HepG2 (cell line): ENCODE measurements around the gene MADD.

Source experiments
- ARID2 ChIP-seq: sonication (generic); formaldehyde crosslinking; IDR thresholded peaks from 2 replicates; pipeline ENCODE4 v1.8.1; 2022; ENCODE audit warnings: mild to moderate bottlenecking, missing genetic modification reagents, borderline replicate concordance
- ATF7 ChIP-seq, 2 experiments: fragments of 450-650 bp in 1 of 2; sonication (generic) in 1 of 2; formaldehyde crosslinking in 1 of 2; IDR thresholded peaks; 2 replicates each; pipeline versions ENCODE4 v1.4.0 to v1.6.1; 2016 to 2020; ENCODE audit warnings: antibody characterized with exemption in 1 of 2, mild to moderate bottlenecking in 1 of 2, missing genetic modification reagents in 1 of 2
- MAFG ChIP-seq: sonication (generic); formaldehyde crosslinking; IDR thresholded peaks from 2 replicates; pipeline ENCODE4 v1.5.1; 2020; ENCODE audit warnings: mild to moderate bottlenecking, missing genetic modification reagents
- MXI1 ChIP-seq: IDR thresholded peaks from 3 replicates; pipeline ENCODE4 v1.6.1; 2012; ENCODE audit warnings: low read depth, low read length, inconsistent platforms, borderline replicate concordance
- NR2C2 ChIP-seq: sonication (generic); formaldehyde crosslinking; IDR thresholded peaks from 2 replicates; pipeline ENCODE4 v1.4.0; 2020; ENCODE audit warnings: missing genetic modification reagents, mild to moderate bottlenecking, moderate library complexity, borderline replicate concordance
- NR3C1 ChIP-seq: sonication (generic); formaldehyde crosslinking; IDR thresholded peaks from 2 replicates; pipeline ENCODE4 v1.4.0; 2020; ENCODE audit warnings: missing genetic modification reagents
- PITX1 ChIP-seq: sonication (generic); formaldehyde crosslinking; IDR thresholded peaks from 2 replicates; pipeline ENCODE4 v1.5.1; 2020; ENCODE audit warnings: mild to moderate bottlenecking, missing genetic modification reagents
- ZBTB1 ChIP-seq: sonication (generic); formaldehyde crosslinking; IDR thresholded peaks from 2 replicates; pipeline ENCODE4 v1.4.0; 2020; ENCODE audit warnings: missing genetic modification reagents, borderline replicate concordance
- ZBTB8A ChIP-seq: sonication (generic); formaldehyde crosslinking; IDR thresholded peaks from 2 replicates; pipeline ENCODE4 v1.4.0; 2020; ENCODE audit warnings: mild to moderate bottlenecking, low read depth, missing genetic modification reagents, borderline replicate concordance
- ZNF720 ChIP-seq: sonication (generic); formaldehyde crosslinking; IDR thresholded peaks from 2 replicates; pipeline ENCODE4 v1.4.0; 2020; ENCODE audit warnings: missing genetic modification reagents
- TF ChIP-seq, protein P1 (sequence below): sonication (generic); formaldehyde crosslinking; IDR thresholded peaks from 2 replicates; pipeline ENCODE4 v1.5.0; 2020; ENCODE audit warnings: mild to moderate bottlenecking, missing genetic modification reagents, moderate library complexity
- TF ChIP-seq, protein P2 (sequence below): sonication (generic); formaldehyde crosslinking; IDR thresholded peaks from 2 replicates; pipeline ENCODE4 v1.8.1; 2022; ENCODE audit warnings: mild to moderate bottlenecking, missing genetic modification reagents
- TF ChIP-seq, protein P3 (sequence below): sonication (generic); formaldehyde crosslinking; IDR thresholded peaks from 2 replicates; pipeline ENCODE4 v1.4.0; 2020; ENCODE audit warnings: missing genetic modification reagents
- TF ChIP-seq, protein P4 (sequence below): sonication (generic); formaldehyde crosslinking; IDR thresholded peaks from 2 replicates; pipeline ENCODE4 v1.4.0; 2020; ENCODE audit warnings: missing genetic modification reagents

DNA sequence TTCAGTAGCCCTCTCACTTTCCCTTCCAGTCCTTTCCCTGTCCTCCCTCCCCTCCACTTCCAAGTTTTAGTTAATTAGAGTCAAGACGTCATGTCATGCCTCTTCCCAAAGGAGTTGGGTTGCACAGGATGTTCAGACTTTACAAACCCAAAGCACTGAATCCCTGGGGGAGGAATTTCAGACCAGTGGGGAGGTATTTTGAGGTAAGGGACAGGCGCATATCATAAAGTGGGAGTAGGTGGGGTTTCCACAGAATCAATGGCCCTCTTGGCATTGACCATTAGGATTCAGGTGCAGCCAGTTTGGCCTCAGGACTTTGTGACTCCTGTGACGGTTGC is 20.6 kb upstream of the MADD start:
- TF ChIP-seq PITX1 (CRISPR knock-in tag) (no peak), ZNF720 (CRISPR knock-in tag) (no peak), NR3C1 (CRISPR knock-in tag) (no peak), ATF7 (IDR thresholded peaks at IDR 0.05) (no peak), ATF7 (CRISPR knock-in tag; IDR thresholded peaks at IDR 0.05) (no peak), ZBTB8A (CRISPR knock-in tag) (no peak), ZBTB1 (no peak), MAFG (no peak), MXI1 (no peak), ARID2 (CRISPR knock-in tag) (no peak), NR2C2 (CRISPR knock-in tag) (no peak)
- TF ChIP-seq, protein P1, sequence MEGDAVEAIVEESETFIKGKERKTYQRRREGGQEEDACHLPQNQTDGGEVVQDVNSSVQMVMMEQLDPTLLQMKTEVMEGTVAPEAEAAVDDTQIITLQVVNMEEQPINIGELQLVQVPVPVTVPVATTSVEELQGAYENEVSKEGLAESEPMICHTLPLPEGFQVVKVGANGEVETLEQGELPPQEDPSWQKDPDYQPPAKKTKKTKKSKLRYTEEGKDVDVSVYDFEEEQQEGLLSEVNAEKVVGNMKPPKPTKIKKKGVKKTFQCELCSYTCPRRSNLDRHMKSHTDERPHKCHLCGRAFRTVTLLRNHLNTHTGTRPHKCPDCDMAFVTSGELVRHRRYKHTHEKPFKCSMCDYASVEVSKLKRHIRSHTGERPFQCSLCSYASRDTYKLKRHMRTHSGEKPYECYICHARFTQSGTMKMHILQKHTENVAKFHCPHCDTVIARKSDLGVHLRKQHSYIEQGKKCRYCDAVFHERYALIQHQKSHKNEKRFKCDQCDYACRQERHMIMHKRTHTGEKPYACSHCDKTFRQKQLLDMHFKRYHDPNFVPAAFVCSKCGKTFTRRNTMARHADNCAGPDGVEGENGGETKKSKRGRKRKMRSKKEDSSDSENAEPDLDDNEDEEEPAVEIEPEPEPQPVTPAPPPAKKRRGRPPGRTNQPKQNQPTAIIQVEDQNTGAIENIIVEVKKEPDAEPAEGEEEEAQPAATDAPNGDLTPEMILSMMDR (CRISPR knock-in tag), result no peak
- TF ChIP-seq, protein P2, sequence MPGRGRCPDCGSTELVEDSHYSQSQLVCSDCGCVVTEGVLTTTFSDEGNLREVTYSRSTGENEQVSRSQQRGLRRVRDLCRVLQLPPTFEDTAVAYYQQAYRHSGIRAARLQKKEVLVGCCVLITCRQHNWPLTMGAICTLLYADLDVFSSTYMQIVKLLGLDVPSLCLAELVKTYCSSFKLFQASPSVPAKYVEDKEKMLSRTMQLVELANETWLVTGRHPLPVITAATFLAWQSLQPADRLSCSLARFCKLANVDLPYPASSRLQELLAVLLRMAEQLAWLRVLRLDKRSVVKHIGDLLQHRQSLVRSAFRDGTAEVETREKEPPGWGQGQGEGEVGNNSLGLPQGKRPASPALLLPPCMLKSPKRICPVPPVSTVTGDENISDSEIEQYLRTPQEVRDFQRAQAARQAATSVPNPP (CRISPR knock-in tag), result no peak
- TF ChIP-seq, protein P3, sequence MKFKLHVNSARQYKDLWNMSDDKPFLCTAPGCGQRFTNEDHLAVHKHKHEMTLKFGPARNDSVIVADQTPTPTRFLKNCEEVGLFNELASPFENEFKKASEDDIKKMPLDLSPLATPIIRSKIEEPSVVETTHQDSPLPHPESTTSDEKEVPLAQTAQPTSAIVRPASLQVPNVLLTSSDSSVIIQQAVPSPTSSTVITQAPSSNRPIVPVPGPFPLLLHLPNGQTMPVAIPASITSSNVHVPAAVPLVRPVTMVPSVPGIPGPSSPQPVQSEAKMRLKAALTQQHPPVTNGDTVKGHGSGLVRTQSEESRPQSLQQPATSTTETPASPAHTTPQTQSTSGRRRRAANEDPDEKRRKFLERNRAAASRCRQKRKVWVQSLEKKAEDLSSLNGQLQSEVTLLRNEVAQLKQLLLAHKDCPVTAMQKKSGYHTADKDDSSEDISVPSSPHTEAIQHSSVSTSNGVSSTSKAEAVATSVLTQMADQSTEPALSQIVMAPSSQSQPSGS (CRISPR knock-in tag), result no peak
- TF ChIP-seq, protein P4, sequence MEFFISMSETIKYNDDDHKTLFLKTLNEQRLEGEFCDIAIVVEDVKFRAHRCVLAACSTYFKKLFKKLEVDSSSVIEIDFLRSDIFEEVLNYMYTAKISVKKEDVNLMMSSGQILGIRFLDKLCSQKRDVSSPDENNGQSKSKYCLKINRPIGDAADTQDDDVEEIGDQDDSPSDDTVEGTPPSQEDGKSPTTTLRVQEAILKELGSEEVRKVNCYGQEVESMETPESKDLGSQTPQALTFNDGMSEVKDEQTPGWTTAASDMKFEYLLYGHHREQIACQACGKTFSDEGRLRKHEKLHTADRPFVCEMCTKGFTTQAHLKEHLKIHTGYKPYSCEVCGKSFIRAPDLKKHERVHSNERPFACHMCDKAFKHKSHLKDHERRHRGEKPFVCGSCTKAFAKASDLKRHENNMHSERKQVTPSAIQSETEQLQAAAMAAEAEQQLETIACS (CRISPR knock-in tag), result no peak; the same call in 1 of the 2 replicates
